LNCaP clone FGC (cell line): ENCODE measurements around the gene XXYLT1.
"Not testable (repeated sequence)": the region's sequence is repeated elsewhere in the genome, so short reads cannot be mapped to it uniquely, and the experiment has no call there.

Experiments used
- DNase-seq: peaks from one replicate; pipeline ENCODE4 v3.0.0-alpha.2; 2011; ENCODE audit warnings: low read depth
- H3K4me3 ChIP-seq: 2 replicates; pipeline ENCODE4 v1.5.1; 2011; ENCODE audit warnings: mild to moderate bottlenecking, low read depth, low read length, control low read depth
- CTCF ChIP-seq: IDR thresholded peaks from 2 replicates; pipeline ENCODE4 v1.5.1; 2012; ENCODE audit warnings: mild to moderate bottlenecking; ENCODE audit not compliant: control insufficient read depth, insufficient read depth; ENCODE audit errors: extremely low read depth

XXYLT1 gene

GRCh38 chr3:195057716-195058115 lies 213.2 kb downstream of the XXYLT1 start:
- TF ChIP-seq CTCF = no peak
- no peak overlapping the region for H3K4me3 ChIP-seq
- no peak for DNase-seq

DNA sequence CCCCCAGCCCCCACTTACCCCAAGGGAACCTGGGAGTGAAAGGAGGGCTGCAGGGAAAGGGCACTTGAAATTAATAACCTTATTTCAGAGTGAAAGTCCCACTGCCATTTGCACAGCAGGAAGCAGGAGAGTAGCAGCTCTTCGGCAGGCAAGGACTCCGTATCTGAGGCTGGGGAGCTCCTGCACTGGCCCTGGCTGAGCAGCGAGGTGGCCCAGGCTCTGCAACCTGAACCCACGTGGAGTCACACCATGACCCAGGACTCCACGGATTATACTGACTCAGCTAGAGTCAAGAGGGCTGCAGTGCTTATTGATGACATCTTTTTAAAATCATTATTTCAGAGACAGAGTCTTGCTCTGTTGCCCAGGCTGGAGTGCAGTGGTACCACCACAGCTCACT lies 214.5 kb downstream of the XXYLT1 start:
- no peak overlapping the region for H3K4me3 ChIP-seq
- no peak for DNase-seq
- no peak for TF ChIP-seq CTCF

GRCh38 chr3:195054311-195054710 lies 216.6 kb downstream of the XXYLT1 start:
- DNase-seq = no peak
- no peak for TF ChIP-seq CTCF
- H3K4me3 ChIP-seq = no peak overlapping the region

- no peak for TF ChIP-seq CTCF
- no peak for DNase-seq
- no peak overlapping the region for H3K4me3 ChIP-seq
These were observed 218.0 kb downstream of the XXYLT1 start for GRCh38 chr3:195052939-195053338.

DNA sequence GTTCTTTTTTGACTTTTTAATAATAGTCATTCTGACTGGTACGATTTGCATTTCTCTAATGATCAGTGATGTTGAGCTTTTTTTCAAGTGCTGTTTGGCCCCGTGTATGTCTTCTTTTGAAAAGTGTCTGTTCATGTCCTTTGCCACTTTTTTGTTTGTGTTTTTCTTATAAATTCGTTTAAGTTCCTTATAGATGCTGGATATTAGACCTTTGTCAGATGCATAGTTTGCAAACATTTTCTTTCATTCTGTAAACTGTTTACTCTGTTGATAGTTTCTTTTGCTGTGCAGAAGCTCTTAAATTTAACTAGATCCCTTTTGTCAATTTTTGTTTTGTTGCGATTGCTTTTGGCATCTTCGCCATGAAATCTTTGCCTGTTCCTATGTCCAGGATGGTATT lies 220.7 kb downstream of the XXYLT1 start:
- not testable (repeated sequence) for DNase-seq, H3K4me3 ChIP-seq

DNA sequence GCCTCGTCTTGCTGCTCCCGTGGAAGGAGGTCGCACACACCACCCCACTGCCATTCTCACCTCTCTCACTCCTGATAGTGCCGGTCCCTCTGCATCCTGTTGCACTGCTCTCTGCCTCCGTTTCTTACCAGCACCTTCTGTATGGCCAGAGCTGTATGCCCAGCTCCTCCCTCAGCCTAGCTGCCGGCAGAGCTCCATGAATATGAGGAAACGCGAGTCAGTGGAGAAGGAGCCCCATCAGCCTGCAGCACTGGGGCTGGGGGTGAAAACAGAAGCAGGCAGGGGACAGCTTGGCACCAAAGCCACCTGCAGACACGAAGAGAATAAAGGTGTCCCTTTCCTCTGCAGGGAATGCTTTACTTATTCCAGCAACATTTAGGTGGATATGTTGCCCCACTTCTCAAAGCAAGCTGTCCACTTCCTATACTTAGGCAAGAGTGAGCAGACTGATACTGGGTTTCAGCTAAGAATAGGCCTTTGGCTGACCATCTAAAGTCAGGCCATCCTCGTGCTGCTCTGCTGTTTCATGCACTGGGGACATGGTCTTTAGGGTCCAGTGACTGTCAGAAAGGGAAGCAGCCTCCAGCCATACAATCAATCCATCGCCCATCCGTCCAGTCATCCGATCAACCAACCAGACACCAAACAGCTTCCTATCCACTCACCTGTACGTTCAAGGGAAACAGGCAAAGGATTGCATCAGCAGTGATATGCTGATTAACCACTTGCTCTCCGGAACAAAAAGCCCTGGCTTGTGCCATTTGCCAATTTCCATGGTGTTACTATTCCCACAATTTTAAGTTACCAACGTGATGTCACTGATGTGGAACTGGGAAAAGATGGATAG lies 222.7 kb downstream of the XXYLT1 start:
- H3K4me3 ChIP-seq = no peak overlapping the region
- no peak for DNase-seq
- TF ChIP-seq CTCF = no peak

- no peak for TF ChIP-seq CTCF
- no peak overlapping the region for H3K4me3 ChIP-seq
- no peak for DNase-seq
These were observed 223.4 kb downstream of the XXYLT1 start for GRCh38 chr3:195047536-195047935.
